Neural cell (in vitro differentiated cells): ENCODE data around the gene RADIL.

Experiments
- EZH2 ChIP-seq: fragments of 200-600, 300-800 bp; shearing (Covaris generic), sonication (generic); IDR thresholded peaks from 2 replicates; pipeline ENCODE4 v1.6.1; 2014; ENCODE audit warnings: antibody characterized with exemption, low read length, borderline replicate concordance, mild to moderate bottlenecking; ENCODE audit not compliant: insufficient read depth, poor library complexity, severe bottlenecking
- RAD21 ChIP-seq: fragments of 450-650 bp; conservative IDR thresholded peaks from 2 replicates; pipeline ENCODE4 v1.6.1; 2014; ENCODE audit warnings: antibody characterized with exemption, mild to moderate bottlenecking, moderate library complexity
- TF ChIP-seq, protein P1 (sequence below): fragments of 450-650 bp; IDR thresholded peaks from 2 replicates; pipeline ENCODE4 v1.5.1; 2014; ENCODE audit warnings: antibody characterized with exemption, mild to moderate bottlenecking, moderate library complexity; ENCODE audit not compliant: poor library complexity, severe bottlenecking

DNA sequence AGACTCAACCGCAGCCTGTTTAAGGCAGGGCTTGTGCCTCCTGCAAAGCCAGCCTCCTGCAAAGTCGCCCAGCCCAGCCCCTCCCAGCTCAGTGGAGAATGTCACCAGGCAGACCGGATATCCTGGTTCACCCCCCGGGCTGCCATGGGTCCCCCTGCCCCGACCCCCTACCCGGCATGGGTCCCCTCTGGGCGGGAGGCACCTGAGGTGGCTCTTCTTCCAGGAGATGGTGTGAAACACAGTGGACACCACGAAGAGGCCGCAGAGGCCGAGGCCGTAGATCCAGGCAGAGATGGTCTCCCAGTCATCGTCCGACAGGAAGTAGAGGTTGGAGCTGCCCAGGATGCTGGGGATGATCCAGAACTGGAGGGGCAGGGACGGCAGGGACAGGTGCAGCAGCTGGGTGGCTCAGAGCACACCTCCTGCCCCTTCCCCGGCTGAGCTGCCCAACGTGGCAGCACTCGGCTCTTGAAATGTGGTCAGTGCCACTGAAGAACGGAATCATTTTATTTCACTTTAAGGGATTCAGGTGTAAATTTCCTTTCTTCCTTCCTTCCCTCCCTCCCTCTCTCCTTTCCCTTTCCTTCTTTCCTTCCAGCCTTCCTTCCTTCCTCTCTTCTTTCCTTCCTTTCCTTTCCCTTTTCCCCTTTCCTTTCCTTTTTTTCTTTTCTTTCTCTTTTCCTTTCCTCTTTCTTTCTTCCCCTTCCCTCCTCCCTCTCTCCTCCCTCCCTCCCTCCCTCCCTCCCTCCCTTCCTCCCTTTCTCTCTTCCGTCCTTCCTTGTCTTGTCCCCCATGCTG, 36.7 kb upstream of the RADIL start:
- TF ChIP-seq, protein P1, sequence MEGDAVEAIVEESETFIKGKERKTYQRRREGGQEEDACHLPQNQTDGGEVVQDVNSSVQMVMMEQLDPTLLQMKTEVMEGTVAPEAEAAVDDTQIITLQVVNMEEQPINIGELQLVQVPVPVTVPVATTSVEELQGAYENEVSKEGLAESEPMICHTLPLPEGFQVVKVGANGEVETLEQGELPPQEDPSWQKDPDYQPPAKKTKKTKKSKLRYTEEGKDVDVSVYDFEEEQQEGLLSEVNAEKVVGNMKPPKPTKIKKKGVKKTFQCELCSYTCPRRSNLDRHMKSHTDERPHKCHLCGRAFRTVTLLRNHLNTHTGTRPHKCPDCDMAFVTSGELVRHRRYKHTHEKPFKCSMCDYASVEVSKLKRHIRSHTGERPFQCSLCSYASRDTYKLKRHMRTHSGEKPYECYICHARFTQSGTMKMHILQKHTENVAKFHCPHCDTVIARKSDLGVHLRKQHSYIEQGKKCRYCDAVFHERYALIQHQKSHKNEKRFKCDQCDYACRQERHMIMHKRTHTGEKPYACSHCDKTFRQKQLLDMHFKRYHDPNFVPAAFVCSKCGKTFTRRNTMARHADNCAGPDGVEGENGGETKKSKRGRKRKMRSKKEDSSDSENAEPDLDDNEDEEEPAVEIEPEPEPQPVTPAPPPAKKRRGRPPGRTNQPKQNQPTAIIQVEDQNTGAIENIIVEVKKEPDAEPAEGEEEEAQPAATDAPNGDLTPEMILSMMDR = no peak
- TF ChIP-seq EZH2 = no peak
- TF ChIP-seq RAD21 = no peak
